Endothelial cell of umbilical vein (primary cell): Measurements from ENCODE around the gene CAP2. TPM values are rescaled to one million over a fixed set of nuclear protein-coding genes. Genes with fewer than 3 reads are reported as not detected.

Experiments
- BruUV-seq: library from RNA; stranded (reverse); fragments of 400-500 nt; replicated peaks from 2 replicates; lab custom pipeline; 2021; lab: Mats Ljungman, UMichigan
- CTCF ChIA-PET: fragments of 300-600, 350-600 bp; sonication (Branson Sonifier 250); formaldehyde crosslinking; loops from one replicate; lab custom pipeline; 2021; ENCODE audit warnings: antibody characterized with exemption, inconsistent platforms; lab: Charles Lee
- POLR2A ChIA-PET: fragments of 300-600, 350-600 bp; sonication (Branson Sonifier 250); formaldehyde crosslinking; loops from one replicate; lab custom pipeline; 2021; ENCODE audit warnings: antibody characterized with exemption, inconsistent platforms; lab: Charles Lee
- DNase-seq: peaks from one replicate; pipeline ENCODE4 v3.0.0-alpha.2; 2011; ENCODE audit warnings: low read depth, low spot score
- FAIRE-seq: peaks from 2 replicates; lab custom pipeline; 2011; peaks lifted over from hg19 to GRCh38; lab: Jason Lieb, UNC
- H2AFZ ChIP-seq: 2 replicates; pipeline ENCODE4 v1.6.0; 2012; ENCODE audit warnings: low read depth, low read length, control low read depth, inconsistent platforms
- H3K27ac ChIP-seq: 2 replicates; pipeline ENCODE4 v1.5.1; 2011; ENCODE audit warnings: low read depth, mild to moderate bottlenecking, control low read depth, low read length, moderate library complexity; ENCODE audit not compliant: insufficient read depth
- H3K27me3 ChIP-seq, 2 experiments: 2 replicates each; pipeline versions ENCODE4 v1.6.0 to v1.6.1; 2011; ENCODE audit warnings: low read length in 2 of 2, mixed read lengths in 1 of 2; ENCODE audit not compliant: control insufficient read depth in 2 of 2, insufficient read depth in 2 of 2
- H3K36me3 ChIP-seq, 2 experiments: 2 replicates in 1 of 2; 3 replicates in 1 of 2; pipeline ENCODE4 v1.5.1; 2011; ENCODE audit warnings: low read length in 2 of 2, mild to moderate bottlenecking in 1 of 2, moderate library complexity in 1 of 2; ENCODE audit not compliant: control insufficient read depth in 2 of 2, insufficient read depth in 2 of 2; ENCODE audit errors: extremely low read depth in 1 of 2
- H3K4me1 ChIP-seq: 3 replicates; pipeline ENCODE4 v1.5.1; 2011; ENCODE audit warnings: mild to moderate bottlenecking, low read length; ENCODE audit not compliant: control insufficient read depth, insufficient read depth; ENCODE audit errors: extremely low read depth
- H3K4me2 ChIP-seq: 2 replicates; pipeline ENCODE4 v1.6.1; 2011; ENCODE audit warnings: low read length, control low read depth, mixed read lengths; ENCODE audit not compliant: insufficient read depth
- H3K4me3 ChIP-seq, 3 experiments: fragments of 200-600 bp in 1 of 3; sonication (generic), shearing (Covaris generic) in 1 of 3; replicated peaks in 1 of 3; 2 replicates each; pipeline ENCODE4 v1.5.1; 2011 to 2016; ENCODE audit warnings: control low read depth in 3 of 3, low read length in 3 of 3, mild to moderate bottlenecking in 2 of 3, inconsistent platforms in 1 of 3, low read depth in 1 of 3, moderate library complexity in 1 of 3; ENCODE audit not compliant: insufficient read depth in 1 of 3
- H3K79me2 ChIP-seq: 2 replicates; pipeline ENCODE4 v1.6.0; 2012; ENCODE audit warnings: low read length, inconsistent platforms; ENCODE audit not compliant: control insufficient read depth, insufficient read depth
- H3K9ac ChIP-seq: replicated peaks from 2 replicates; pipeline ENCODE3; 2011; ENCODE audit warnings: low read length, control low read depth; ENCODE audit not compliant: insufficient read depth; ENCODE audit errors: extremely low read depth
- H3K9me1 ChIP-seq: replicated peaks from 3 replicates; pipeline ENCODE4 v1.6.0; 2011; ENCODE audit warnings: mild to moderate bottlenecking, low read length; ENCODE audit not compliant: control insufficient read depth, insufficient read depth; ENCODE audit errors: extremely low read depth
- H3K9me3 ChIP-seq: replicated peaks from 2 replicates; pipeline ENCODE4 v1.5.1; 2012; ENCODE audit warnings: low read length, inconsistent platforms; ENCODE audit not compliant: control insufficient read depth, insufficient read depth
- H4K20me1 ChIP-seq: replicated peaks from 2 replicates; pipeline ENCODE3; 2011; ENCODE audit warnings: mild to moderate bottlenecking, low read length; ENCODE audit not compliant: control insufficient read depth, insufficient read depth; ENCODE audit errors: extremely low read depth
- CTCF ChIP-seq, 2 donors: IDR thresholded peaks; 1 replicate in 1 of 2; 2 replicates in 1 of 2; pipeline ENCODE4 v1.5.1; 2011; ENCODE audit warnings: low read length in 2 of 2, mild to moderate bottlenecking in 2 of 2, moderate library complexity in 2 of 2, control low read depth in 1 of 2, inconsistent platforms in 1 of 2, low read depth in 1 of 2; ENCODE audit not compliant: insufficient read depth in 1 of 2; ENCODE audit errors: extremely low read depth in 1 of 2
- EZH2 ChIP-seq: IDR thresholded peaks from 2 replicates; pipeline ENCODE4 v1.6.1; 2012; ENCODE audit warnings: borderline replicate concordance, low read depth, mild to moderate bottlenecking, moderate library complexity, low read length, inconsistent platforms; ENCODE audit not compliant: severe bottlenecking
- FOS ChIP-seq: IDR thresholded peaks from 2 replicates; pipeline ENCODE4 v1.6.1; 2011; ENCODE audit warnings: mild to moderate bottlenecking, low read length, moderate library complexity, borderline replicate concordance; ENCODE audit not compliant: insufficient read depth
- GATA2 ChIP-seq: IDR thresholded peaks from 2 replicates; pipeline ENCODE4 v1.7.0; 2011; ENCODE audit warnings: low read depth, mild to moderate bottlenecking, moderate library complexity, mixed read lengths, low read length; ENCODE audit not compliant: insufficient read length, insufficient read depth
- JUN ChIP-seq: IDR thresholded peaks from 2 replicates; pipeline ENCODE4 v1.6.1; 2011; ENCODE audit warnings: borderline replicate concordance, low read depth; ENCODE audit not compliant: insufficient read length, insufficient read depth
- MAX ChIP-seq: IDR thresholded peaks from 2 replicates; pipeline ENCODE4 v1.6.1; 2011; ENCODE audit not compliant: insufficient read depth, insufficient read length
- MYC ChIP-seq: IDR thresholded peaks from one replicate; pipeline ENCODE4 v1.6.1; 2011; ENCODE audit warnings: mild to moderate bottlenecking, low read depth, low read length
- POLR2A ChIP-seq: IDR thresholded peaks from 2 replicates; pipeline ENCODE4 v1.6.1; 2012; ENCODE audit warnings: low read depth, mild to moderate bottlenecking, control low read depth, low read length
- POLR2AphosphoS5 ChIP-seq: IDR thresholded peaks from 2 replicates; pipeline ENCODE4 v1.6.1; 2012; ENCODE audit warnings: low read depth, mild to moderate bottlenecking, control low read depth, low read length, moderate library complexity; ENCODE audit not compliant: insufficient read depth
- dilution Hi-C: fragments of 300-500 bp; cut with MboI; formaldehyde crosslinking; loops from one replicate; pipeline ENCODE4 v1.15.0; 2019; ENCODE audit warnings: low sequenced_read_pairs; ENCODE audit not compliant: extremely low pct_ligation_motif_present
- intact Hi-C: fragments of 100-400 bp; cut with micrococcal nuclease; formaldehyde crosslinking; loops from one replicate; pipeline ENCODE4 v1.10.0; 2022
- polyA plus RNA-seq, 4 experiments: library from polyadenylated mRNA; depleted of rRNA in 3 of 4; stranded (reverse) in 3 of 4; unstranded in 1 of 4; fragments of >200 nt; gene quantifications; 2 replicates each; pipeline versions ENCODE4 v1.2.1 to v1.2.3, GENCODE V29; 2011 to 2012; ENCODE audit warnings: missing spikeins in 1 of 4
- total RNA-seq: library from RNA; stranded (reverse); gene quantifications from 2 replicates; pipeline ENCODE4 v1.2.3, GENCODE V29; 2021

Gene CAP2
- total and polyA plus RNA-seq, 2 donors (not counting 3 experiments of a cell fraction or from before 2014, with no cell fraction given) = 12.2 to 21.3 TPM

- Histone ChIP-seq H3K79me2 (no peaks in the 10 kb centered on the region), H2AFZ (no peak overlapping the region), H3K9ac (no peak overlapping the region), H3K27ac (no peak overlapping the region), H3K9me3 (no peaks in the 10 kb centered on the region), H3K36me3 (no peaks in the 10 kb centered on the region), H3K4me2 (no peak overlapping the region), H3K9me1 (no peaks in the 10 kb centered on the region), H3K4me1 (no peaks in the 10 kb centered on the region), H3K4me3 (no peak overlapping the region), H4K20me1 (no peaks in the 10 kb centered on the region), H3K27me3 (no peaks in the 10 kb centered on the region)
- intact Hi-C loops (loop anchor here (5.0 kb wide), 1 partner anchor 882 kb away; no protein-coding TSS in a partner anchor), dilution Hi-C loops (no loop called here)
- DNase-seq (no peak), FAIRE-seq (no peak)
- ChIA-PET POLR2A (no interaction called here), CTCF (interaction anchor here (1.0 kb wide), 1 partner anchor 198 kb away, joined by 3 read pairs; no protein-coding TSS in a partner anchor)
- no TSS peak for BruUV-seq
- no peak for TF ChIP-seq JUN
- no peak for TF ChIP-seq FOS
- no peak for TF ChIP-seq CTCF (IDR thresholded peaks at IDR 0.05; ENCODE audit: extremely low read depth in 1 of 2, insufficient read depth in 1 of 2, low read depth in 1 of 2, low read length in 2 of 2)
- TF ChIP-seq GATA2 = no peak
- TF ChIP-seq MYC = no peak
- no peak for TF ChIP-seq POLR2A
- no peak for TF ChIP-seq MAX
- no peak for TF ChIP-seq POLR2AphosphoS5
- TF ChIP-seq EZH2 = no peak
Observed at GRCh38 chr6:17385660-17386059, 7.7 kb upstream of the CAP2 start.
